Mammary epithelial cell (primary cell): ENCODE measurements around the gene TCERG1L.

Experiments
- EZH2 ChIP-seq: IDR thresholded peaks from 2 replicates; pipeline ENCODE4 v1.6.1; 2012; ENCODE audit warnings: low read length, inconsistent platforms, borderline replicate concordance
- TF ChIP-seq, protein P1 (sequence below), 2 donors: IDR thresholded peaks in 1 of 2; conservative IDR thresholded peaks in 1 of 2; 2 replicates each; pipeline ENCODE4 v1.5.1; 2011 to 2012; ENCODE audit warnings: inconsistent platforms in 2 of 2, low read length in 2 of 2, mild to moderate bottlenecking in 2 of 2, control low read depth in 1 of 2, low read depth in 1 of 2; ENCODE audit not compliant: insufficient read depth in 1 of 2; ENCODE audit errors: extremely low read depth in 1 of 2

GRCh38 chr10:131247873-131248272 lies 63.6 kb downstream of the TCERG1L start:
- TF ChIP-seq, protein P1, sequence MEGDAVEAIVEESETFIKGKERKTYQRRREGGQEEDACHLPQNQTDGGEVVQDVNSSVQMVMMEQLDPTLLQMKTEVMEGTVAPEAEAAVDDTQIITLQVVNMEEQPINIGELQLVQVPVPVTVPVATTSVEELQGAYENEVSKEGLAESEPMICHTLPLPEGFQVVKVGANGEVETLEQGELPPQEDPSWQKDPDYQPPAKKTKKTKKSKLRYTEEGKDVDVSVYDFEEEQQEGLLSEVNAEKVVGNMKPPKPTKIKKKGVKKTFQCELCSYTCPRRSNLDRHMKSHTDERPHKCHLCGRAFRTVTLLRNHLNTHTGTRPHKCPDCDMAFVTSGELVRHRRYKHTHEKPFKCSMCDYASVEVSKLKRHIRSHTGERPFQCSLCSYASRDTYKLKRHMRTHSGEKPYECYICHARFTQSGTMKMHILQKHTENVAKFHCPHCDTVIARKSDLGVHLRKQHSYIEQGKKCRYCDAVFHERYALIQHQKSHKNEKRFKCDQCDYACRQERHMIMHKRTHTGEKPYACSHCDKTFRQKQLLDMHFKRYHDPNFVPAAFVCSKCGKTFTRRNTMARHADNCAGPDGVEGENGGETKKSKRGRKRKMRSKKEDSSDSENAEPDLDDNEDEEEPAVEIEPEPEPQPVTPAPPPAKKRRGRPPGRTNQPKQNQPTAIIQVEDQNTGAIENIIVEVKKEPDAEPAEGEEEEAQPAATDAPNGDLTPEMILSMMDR (conservative IDR thresholded peaks at IDR 0.05 in 1 of 2, IDR thresholded peaks at IDR 0.05 in 1 of 2; ENCODE audit: extremely low read depth in 1 of 2, insufficient read depth in 1 of 2, low read depth in 1 of 2, low read length in 2 of 2) = no peak
- no peak for TF ChIP-seq EZH2
